ENCODE measurements around the gene FGF1.

DNA sequence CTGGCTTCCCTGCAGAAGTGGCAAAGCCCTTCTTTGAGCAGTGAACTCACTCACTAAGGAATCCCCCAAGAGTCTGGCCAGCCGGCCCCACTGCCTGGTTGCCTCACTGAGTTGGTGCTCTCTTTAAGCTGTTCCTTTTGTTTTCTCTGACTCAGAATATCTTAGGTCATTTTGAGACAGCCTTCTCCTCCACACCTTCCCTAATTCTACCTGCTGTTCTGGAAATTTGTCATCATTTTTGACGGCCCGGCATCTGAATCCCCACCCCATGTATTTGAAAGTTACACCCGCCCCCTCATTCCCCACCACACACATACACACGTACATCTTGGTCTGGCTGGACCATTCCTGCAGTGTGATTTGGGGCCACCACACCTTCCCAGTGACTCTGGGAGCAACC, 41.8 kb downstream of the FGF1 start:
- TF ChIP-seq, protein P1, sequence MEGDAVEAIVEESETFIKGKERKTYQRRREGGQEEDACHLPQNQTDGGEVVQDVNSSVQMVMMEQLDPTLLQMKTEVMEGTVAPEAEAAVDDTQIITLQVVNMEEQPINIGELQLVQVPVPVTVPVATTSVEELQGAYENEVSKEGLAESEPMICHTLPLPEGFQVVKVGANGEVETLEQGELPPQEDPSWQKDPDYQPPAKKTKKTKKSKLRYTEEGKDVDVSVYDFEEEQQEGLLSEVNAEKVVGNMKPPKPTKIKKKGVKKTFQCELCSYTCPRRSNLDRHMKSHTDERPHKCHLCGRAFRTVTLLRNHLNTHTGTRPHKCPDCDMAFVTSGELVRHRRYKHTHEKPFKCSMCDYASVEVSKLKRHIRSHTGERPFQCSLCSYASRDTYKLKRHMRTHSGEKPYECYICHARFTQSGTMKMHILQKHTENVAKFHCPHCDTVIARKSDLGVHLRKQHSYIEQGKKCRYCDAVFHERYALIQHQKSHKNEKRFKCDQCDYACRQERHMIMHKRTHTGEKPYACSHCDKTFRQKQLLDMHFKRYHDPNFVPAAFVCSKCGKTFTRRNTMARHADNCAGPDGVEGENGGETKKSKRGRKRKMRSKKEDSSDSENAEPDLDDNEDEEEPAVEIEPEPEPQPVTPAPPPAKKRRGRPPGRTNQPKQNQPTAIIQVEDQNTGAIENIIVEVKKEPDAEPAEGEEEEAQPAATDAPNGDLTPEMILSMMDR (IDR thresholded peaks at IDR 0.05): no peak
- TF ChIP-seq POLR2AphosphoS5 (IDR thresholded peaks at IDR 0.05) (no peak), EP300 (IDR thresholded peaks at IDR 0.05) (no peak)
